Fibroblast of mammary gland (primary cell): ENCODE results near the gene KRTAP4-5.
"Not testable (repeated sequence)": the region's sequence is repeated elsewhere in the genome, so short reads cannot be mapped to it uniquely, and the experiment has no call there.

ENCODE experiments used
- DNase-seq: peaks from one replicate; pipeline ENCODE4 v3.0.0-alpha.2; 2010; ENCODE audit warnings: low read depth
- H3K4me3 ChIP-seq: 2 replicates; pipeline ENCODE4 v1.5.1; 2011; ENCODE audit warnings: low read depth, mild to moderate bottlenecking, low read length, moderate library complexity; ENCODE audit not compliant: control insufficient read depth
- TF ChIP-seq, protein P1 (sequence below): conservative IDR thresholded peaks from 2 replicates; pipeline ENCODE4 v1.5.1; 2011; ENCODE audit warnings: low read depth, low read length, inconsistent platforms; ENCODE audit not compliant: control insufficient read depth, insufficient read depth

Gene KRTAP4-5

DNA sequence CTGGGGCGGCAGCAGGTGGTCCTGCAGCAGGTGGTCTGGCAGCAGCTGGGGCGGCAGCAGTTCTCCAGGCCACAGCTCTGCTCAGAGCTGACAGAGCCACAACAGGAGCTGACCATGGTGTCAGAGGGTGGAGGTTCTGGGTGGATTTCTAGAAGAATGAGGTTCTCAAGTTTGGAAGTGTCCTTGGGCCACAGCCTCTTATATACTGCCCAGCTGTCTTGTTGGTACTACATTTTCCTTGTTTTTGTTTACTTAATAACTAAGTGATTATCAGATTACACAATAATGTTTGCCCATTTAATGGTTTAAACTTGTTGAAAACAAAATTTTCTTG, at the start of gene KRTAP4-5:
Gene KRTAP4-5 (minus strand): TSS at position 174 of the 334 bp plus-strand sequence. CDS start 58 bp downstream, at position 116.
- TF ChIP-seq, protein P1, sequence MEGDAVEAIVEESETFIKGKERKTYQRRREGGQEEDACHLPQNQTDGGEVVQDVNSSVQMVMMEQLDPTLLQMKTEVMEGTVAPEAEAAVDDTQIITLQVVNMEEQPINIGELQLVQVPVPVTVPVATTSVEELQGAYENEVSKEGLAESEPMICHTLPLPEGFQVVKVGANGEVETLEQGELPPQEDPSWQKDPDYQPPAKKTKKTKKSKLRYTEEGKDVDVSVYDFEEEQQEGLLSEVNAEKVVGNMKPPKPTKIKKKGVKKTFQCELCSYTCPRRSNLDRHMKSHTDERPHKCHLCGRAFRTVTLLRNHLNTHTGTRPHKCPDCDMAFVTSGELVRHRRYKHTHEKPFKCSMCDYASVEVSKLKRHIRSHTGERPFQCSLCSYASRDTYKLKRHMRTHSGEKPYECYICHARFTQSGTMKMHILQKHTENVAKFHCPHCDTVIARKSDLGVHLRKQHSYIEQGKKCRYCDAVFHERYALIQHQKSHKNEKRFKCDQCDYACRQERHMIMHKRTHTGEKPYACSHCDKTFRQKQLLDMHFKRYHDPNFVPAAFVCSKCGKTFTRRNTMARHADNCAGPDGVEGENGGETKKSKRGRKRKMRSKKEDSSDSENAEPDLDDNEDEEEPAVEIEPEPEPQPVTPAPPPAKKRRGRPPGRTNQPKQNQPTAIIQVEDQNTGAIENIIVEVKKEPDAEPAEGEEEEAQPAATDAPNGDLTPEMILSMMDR: no peak
- H3K4me3 ChIP-seq: no peak within 1 kb of the TSS
- DNase-seq: no peak

DNA sequence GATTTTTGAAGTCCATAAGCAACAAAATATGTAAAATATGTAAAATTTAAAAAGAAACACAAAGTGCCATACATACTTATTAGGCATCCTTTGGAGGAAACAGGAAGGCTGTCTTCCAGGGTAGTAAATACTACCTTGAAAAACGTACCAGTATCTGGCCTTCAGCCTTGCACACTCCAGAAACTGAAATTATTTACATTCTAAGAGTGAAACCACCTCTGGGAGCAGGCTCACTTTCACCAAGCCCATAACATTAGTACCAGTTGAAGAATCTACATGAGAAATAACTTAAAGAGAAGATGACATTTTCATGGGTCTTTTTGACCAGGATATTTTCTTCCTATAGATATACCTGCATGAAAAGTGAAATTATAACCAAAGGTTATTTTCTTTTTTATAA, 46.4 kb upstream of the KRTAP4-5 start:
- DNase-seq: no peak
- TF ChIP-seq, protein P1: no peak
- no peak overlapping the region for H3K4me3 ChIP-seq

GRCh38 chr17:41190328-41190727, 40.7 kb upstream of the KRTAP4-5 start:
- TF ChIP-seq, protein P1: no peak
- no peak overlapping the region for H3K4me3 ChIP-seq
- DNase-seq: no peak

DNA sequence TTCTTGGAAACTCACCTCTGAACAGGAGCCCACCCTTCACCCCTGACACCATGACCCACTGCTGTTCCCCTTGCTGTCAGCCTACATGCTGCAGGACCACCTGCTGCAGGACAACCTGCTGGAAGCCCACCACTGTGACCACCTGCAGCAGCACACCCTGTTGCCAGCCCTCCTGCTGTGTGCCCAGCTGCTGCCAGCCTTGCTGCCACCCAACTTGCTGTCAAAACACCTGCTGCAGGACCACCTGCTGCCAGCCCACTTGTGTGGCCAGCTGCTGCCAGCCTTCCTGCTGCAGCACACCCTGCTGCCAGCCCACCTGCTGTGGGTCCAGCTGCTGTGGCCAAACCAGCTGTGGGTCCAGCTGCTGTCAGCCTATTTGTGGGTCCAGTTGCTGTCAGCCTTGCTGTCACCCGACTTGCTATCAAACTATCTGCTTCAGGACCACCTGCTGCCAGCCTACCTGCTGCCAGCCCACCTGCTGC, 40.3 kb upstream of the KRTAP4-5 start, which contains the start of gene KRTAP9-1:
Gene KRTAP9-1 (plus strand): TSS at position 51 of the 482 bp plus-strand sequence. CDS start 0 bp downstream, at position 51.
- not testable (repeated sequence) for H3K4me3 ChIP-seq, DNase-seq

DNA sequence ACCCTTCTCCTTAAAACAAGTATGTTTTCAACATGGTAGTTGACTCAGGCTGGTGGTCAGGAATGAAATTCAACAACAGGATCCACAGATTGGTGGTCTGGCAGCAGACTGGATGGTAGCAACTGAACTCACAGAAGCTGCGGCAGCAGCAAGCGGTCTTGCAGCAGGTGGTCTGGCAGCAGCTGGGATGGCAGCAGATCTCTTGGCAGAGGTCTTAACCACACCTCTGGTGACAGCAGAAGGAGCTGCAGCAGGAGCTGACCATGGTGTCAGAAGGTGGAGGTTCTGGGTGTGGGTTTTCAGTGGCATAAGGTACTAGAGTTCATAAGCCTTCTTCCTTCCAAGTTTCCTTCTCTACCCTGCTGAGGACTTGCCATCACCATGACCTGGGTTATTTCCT, 37.2 kb upstream of the KRTAP4-5 start:
- DNase-seq: no peak
- TF ChIP-seq, protein P1: no peak
- H3K4me3 ChIP-seq: no peak overlapping the region

GRCh38 chr17:41185001-41185400, 35.4 kb upstream of the KRTAP4-5 start:
- no peak overlapping the region for H3K4me3 ChIP-seq
- DNase-seq: peak; percentile 12
- TF ChIP-seq, protein P1: no peak

GRCh38 chr17:41184480-41184961, 34.9 kb upstream of the KRTAP4-5 start, which contains the start of gene KRTAP4-1:
TSS of gene KRTAP4-1 (minus strand) at chr17:41184911. CDS start at chr17:41184854, 57 bp downstream.
- TF ChIP-seq, protein P1: no peak
- H3K4me3 ChIP-seq: no peak within 1 kb of the TSS
- no peak for DNase-seq
